GM23338 (cell line): Measurements from ENCODE around the gene TAS2R10. TPM values are rescaled to one million over a fixed set of nuclear protein-coding genes. Genes with fewer than 3 reads are reported as not detected.

Source experiments
- ATAC-seq: fragments of 200-7000 bp; cut with Tn5 transposase; 3 replicates; pipeline ENCODE4 v1.9.1; 2020
- DNase-seq: peaks from one replicate; pipeline ENCODE4 v3.0.0-alpha.2; 2015; ENCODE audit warnings: low spot score
- H2AFZ ChIP-seq: fragments of 200-600 bp; sonication (generic); 2 replicates; pipeline ENCODE4 v1.8.0; 2016; ENCODE audit warnings: antibody characterized with exemption, mild to moderate bottlenecking, moderate library complexity
- H3F3A ChIP-seq: fragments of 200-600 bp; sonication (generic); replicated peaks from 2 replicates; pipeline ENCODE4 v1.8.0; 2017; ENCODE audit warnings: antibody characterized with exemption, mixed run types, low read depth
- H3K27ac ChIP-seq: fragments of 200-600 bp; sonication (generic); 2 replicates; pipeline ENCODE4 v1.6.1; 2016; ENCODE audit warnings: low read depth
- H3K27me3 ChIP-seq: fragments of 200-600 bp; sonication (generic); 2 replicates; pipeline ENCODE4 v1.8.0; 2016; ENCODE audit warnings: mild to moderate bottlenecking, mixed run types, moderate library complexity; ENCODE audit not compliant: insufficient read depth
- H3K36me3 ChIP-seq: fragments of 200-600 bp; sonication (generic); 2 replicates; pipeline ENCODE4 v1.8.0; 2016; ENCODE audit warnings: mild to moderate bottlenecking; ENCODE audit not compliant: insufficient read depth
- H3K4me1 ChIP-seq: fragments of 200-600 bp; sonication (generic); 2 replicates; pipeline ENCODE4 v1.8.0; 2016; ENCODE audit warnings: mild to moderate bottlenecking, moderate library complexity; ENCODE audit not compliant: insufficient read depth
- H3K4me2 ChIP-seq: fragments of 200-600 bp; sonication (generic); 2 replicates; pipeline ENCODE4 v1.7.1; 2017; ENCODE audit warnings: mixed run types
- H3K4me3 ChIP-seq: fragments of 200-600 bp; sonication (generic); 2 replicates; pipeline ENCODE4 v1.6.1; 2016; ENCODE audit warnings: mixed run types
- H3K79me2 ChIP-seq: fragments of 200-600 bp; sonication (generic); replicated peaks from 2 replicates; pipeline ENCODE4 v1.8.0; 2017; ENCODE audit warnings: mild to moderate bottlenecking; ENCODE audit not compliant: insufficient read depth
- H3K9me2 ChIP-seq: fragments of 200-600 bp; sonication (generic); 2 replicates; pipeline ENCODE4 v1.8.0; 2017; ENCODE audit not compliant: insufficient read depth
- H4K20me1 ChIP-seq: fragments of 200-600 bp; sonication (generic); replicated peaks from 2 replicates; pipeline ENCODE4 v1.8.0; 2017; ENCODE audit warnings: mild to moderate bottlenecking; ENCODE audit not compliant: insufficient read depth
- H3K27ac Mint-ChIP-seq: 2 replicates; pipeline ENCODE4 v1.8.0; 2020; ENCODE audit warnings: inconsistent platforms, mild to moderate bottlenecking, moderate library complexity, mixed read lengths
- H3K27me3 Mint-ChIP-seq: 3 replicates; pipeline ENCODE4 v1.8.0; 2022; ENCODE audit warnings: low read depth, mild to moderate bottlenecking, moderate library complexity, mixed read lengths, inconsistent platforms; ENCODE audit not compliant: insufficient read depth, poor library complexity
- H3K36me3 Mint-ChIP-seq: 3 replicates; pipeline ENCODE4 v1.8.0; 2021; ENCODE audit warnings: low read depth, mild to moderate bottlenecking, inconsistent platforms, moderate library complexity, mixed read lengths
- H3K4me1 Mint-ChIP-seq: 3 replicates; pipeline ENCODE4 v1.8.0; 2020; ENCODE audit warnings: mild to moderate bottlenecking, inconsistent platforms, mixed read lengths
- H3K4me3 Mint-ChIP-seq: 3 replicates; pipeline ENCODE4 v1.8.0; 2021; ENCODE audit warnings: moderate library complexity, mild to moderate bottlenecking, inconsistent platforms, mixed read lengths
- H3K9me3 Mint-ChIP-seq: 3 replicates; pipeline ENCODE4 v1.8.0; 2020; ENCODE audit warnings: moderate library complexity, mild to moderate bottlenecking, inconsistent platforms, mixed read lengths
- CREB1 ChIP-seq: fragments of 250-450 bp; sonication (Bioruptor Pico); IDR thresholded peaks from 2 replicates; pipeline ENCODE4 v1.5.0; 2020; ENCODE audit warnings: low read depth, mild to moderate bottlenecking, moderate library complexity
- CTCF ChIP-seq, 2 experiments: fragments of 200-600 bp in 1 of 2; sonication (generic) in 1 of 2; conservative IDR thresholded peaks; 2 replicates each; pipeline versions ENCODE4 v1.5.1 to v1.6.1; 2016 to 2017; ENCODE audit warnings: antibody characterized with exemption in 2 of 2, low read depth in 2 of 2, mild to moderate bottlenecking in 2 of 2, moderate library complexity in 1 of 2
- ETS1 ChIP-seq: IDR thresholded peaks from 2 replicates; pipeline ENCODE4 v1.6.1; 2016; ENCODE audit warnings: antibody characterized with exemption
- EZH2 ChIP-seq: fragments of 200-600 bp; sonication (generic); IDR thresholded peaks from one replicate; pipeline ENCODE4 v1.8.0; 2017; ENCODE audit warnings: antibody characterized with exemption, mild to moderate bottlenecking, low read depth; ENCODE audit not compliant: unreplicated experiment
- EZH2phosphoT487 ChIP-seq: fragments of 200-600 bp; sonication (generic); IDR thresholded peaks from one replicate; pipeline ENCODE4 v1.8.1; 2018; ENCODE audit warnings: antibody characterized with exemption; ENCODE audit not compliant: unreplicated experiment
- JUNB ChIP-seq: IDR thresholded peaks from one replicate; pipeline ENCODE4 v1.6.1; 2016; ENCODE audit warnings: antibody characterized with exemption; ENCODE audit not compliant: unreplicated experiment
- NANOG ChIP-seq: IDR thresholded peaks from 2 replicates; pipeline ENCODE4 v1.6.1; 2016; ENCODE audit warnings: antibody characterized with exemption, borderline replicate concordance
- POLR2AphosphoS5 ChIP-seq: IDR thresholded peaks from 2 replicates; pipeline ENCODE4 v1.6.1; 2016; ENCODE audit warnings: antibody characterized with exemption, low read depth
- REST ChIP-seq: IDR thresholded peaks from one replicate; pipeline ENCODE4 v1.6.1; 2018; ENCODE audit warnings: antibody characterized with exemption; ENCODE audit not compliant: unreplicated experiment
- STAT1 ChIP-seq: IDR thresholded peaks from one replicate; pipeline ENCODE4 v1.6.1; 2016; ENCODE audit warnings: antibody characterized with exemption; ENCODE audit not compliant: unreplicated experiment
- ZNF114 ChIP-seq: fragments of 250-450 bp; sonication (Bioruptor Pico); IDR thresholded peaks from 2 replicates; pipeline ENCODE4 v1.5.0; 2020; ENCODE audit warnings: mild to moderate bottlenecking, moderate library complexity
- ZNF331 ChIP-seq: fragments of 250-450 bp; sonication (Bioruptor Pico); IDR thresholded peaks from 2 replicates; pipeline ENCODE4 v1.5.0; 2020; ENCODE audit warnings: low read depth, mild to moderate bottlenecking, moderate library complexity
- ZNF462 ChIP-seq: fragments of 250-450 bp; sonication (Bioruptor Pico); IDR thresholded peaks from 2 replicates; pipeline ENCODE4 v1.5.0; 2020; ENCODE audit warnings: mild to moderate bottlenecking, moderate library complexity
- polyA plus RNA-seq: library from polyadenylated mRNA; unstranded; fragments of >200 nt; fragmentation: Nextera tagmentation; extraction: Ambion mirVana; gene quantifications from 2 replicates; pipeline ENCODE4 v1.2.1, GENCODE V29; 2016
- total RNA-seq: library from RNA; depleted of rRNA; stranded (reverse); fragments of >200 nt; shearing (Covaris generic); gene quantifications from 2 replicates; pipeline ENCODE4 v1.2.3, GENCODE V29; 2014

The TAS2R10 gene
- total and polyA plus RNA-seq, 2 experiments from 2014 or later, result 0.66 to 1.1 TPM

- Mint-ChIP-seq H3K27me3 (no peaks in the 10 kb centered on the region), H3K36me3 (no peaks in the 10 kb centered on the region), H3K4me3 (no peak overlapping the region), H3K4me1 (no peaks in the 10 kb centered on the region), H3K27ac (no peak overlapping the region), H3K9me3 (no peaks in the 10 kb centered on the region)
- Histone ChIP-seq H3K79me2 (no peaks in the 10 kb centered on the region), H3K36me3 (no peaks in the 10 kb centered on the region), H4K20me1 (no peaks in the 10 kb centered on the region), H2AFZ (no peak overlapping the region), H3K4me1 (no peaks in the 10 kb centered on the region), H3K27me3 (no peaks in the 10 kb centered on the region), H3K27ac (no peak overlapping the region), H3K4me2 (no peak overlapping the region), H3K4me3 (no peak overlapping the region), H3F3A (no peaks in the 10 kb centered on the region), H3K9me2 (no peaks in the 10 kb centered on the region)
- no peak for DNase-seq
- no peak for ATAC-seq
- no peak for TF ChIP-seq EZH2
- no peak for TF ChIP-seq ZNF331 (CRISPR knock-in tag)
- no peak for TF ChIP-seq REST
- TF ChIP-seq CREB1 (CRISPR knock-in tag), result no peak
- TF ChIP-seq ZNF114 (CRISPR knock-in tag), result no peak
- TF ChIP-seq NANOG, result no peak
- TF ChIP-seq ZNF462, result no peak
- no peak for TF ChIP-seq CTCF (conservative IDR thresholded peaks at IDR 0.05; ENCODE audit: low read depth in 2 of 2)
- TF ChIP-seq POLR2AphosphoS5, result no peak
- no peak for TF ChIP-seq EZH2phosphoT487
- TF ChIP-seq ETS1, result no peak
- no peak for TF ChIP-seq JUNB
- no peak for TF ChIP-seq STAT1
Measured at GRCh38 chr12:10824957-10825356, 1.2 kb downstream of the TAS2R10 start.
